Esophagus squamous epithelium (tissue), 5 donors: ENCODE data around the gene TVP23A. TPM values are rescaled to one million over a fixed set of nuclear protein-coding genes. Genes with fewer than 3 reads are reported as not detected.

Source experiments
- DNase-seq: peaks from one replicate; lab custom pipeline; 2025; lab: John Stamatoyannopoulos, UW
- H3K27ac ChIP-seq, 4 donors: fragments of 200-600 bp; sonication (generic); one replicate each; pipeline ENCODE4 v1.5.1; 2016 to 2019; ENCODE audit warnings: mild to moderate bottlenecking in 1 of 4
- H3K27me3 ChIP-seq, 4 donors: fragments of 200-600 bp; sonication (generic); 1 replicate in 3 of 4; 2 replicates in 1 of 4; pipeline versions ENCODE4 v1.5.1 to v1.6.0; 2017 to 2021; ENCODE audit warnings: antibody characterized with exemption in 1 of 4
- H3K36me3 ChIP-seq, 3 donors: fragments of 200-600 bp; sonication (generic); one replicate each; pipeline ENCODE4 v1.5.1; 2016 to 2019
- H3K4me1 ChIP-seq, 3 donors: fragments of 200-600 bp; sonication (generic); one replicate each; pipeline ENCODE4 v1.5.1; 2017 to 2019
- H3K4me3 ChIP-seq, 4 donors: fragments of 200-600 bp; sonication (generic); 1 replicate in 3 of 4; 2 replicates in 1 of 4; pipeline ENCODE4 v1.5.1; 2016 to 2019; ENCODE audit warnings: mild to moderate bottlenecking in 2 of 4, moderate library complexity in 1 of 4
- H3K9me3 ChIP-seq, 3 donors: fragments of 200-600 bp; sonication (generic); one replicate each; pipeline ENCODE4 v1.5.1; 2016 to 2019
- CTCF ChIP-seq, 6 experiments: fragments of 450-650 bp in 4 of 6; fragments of 200-600 bp in 2 of 6; sonication (generic) in 2 of 6; IDR thresholded peaks; one replicate each; pipeline ENCODE4 v1.5.1; 2016 to 2019; ENCODE audit warnings: antibody characterized with exemption in 6 of 6, mild to moderate bottlenecking in 4 of 6, moderate library complexity in 4 of 6
- POLR2A ChIP-seq, 4 donors: fragments of 450-650 bp; IDR thresholded peaks; one replicate each; pipeline ENCODE4 v1.6.1; 2017; ENCODE audit warnings: antibody characterized with exemption in 4 of 4, mild to moderate bottlenecking in 4 of 4, moderate library complexity in 3 of 4
- WGBS, 2 donors: methylation state at CpG; one replicate each; pipeline ENCODE4 v1.1.5; 2018; 5-methylcytosine and 5-hydroxymethylcytosine counted together
- intact Hi-C: fragments of 100-400 bp; cut with DNase I; formaldehyde crosslinking; loops from one replicate; pipeline ENCODE4 v1.15.0; 2022
- total RNA-seq, 4 donors: library from RNA; depleted of rRNA; stranded (reverse); fragments of >200 nt; gene quantifications; one replicate each; pipeline ENCODE4 v1.1.0, GENCODE V29; 2016
- donor health status: DM: yes; HTN: yes; CAD: no.

Gene TVP23A
- total RNA-seq, 4 donors from 2014 or later = 0.19 TPM; not detected in 3

- no peak overlapping the region for H3K4me3 ChIP-seq
- no peak for DNase-seq
- no peaks in the 10 kb centered on the region for H3K27me3 ChIP-seq
- WGBS, 2 donors = 70 to 82% methylated on average over 5 of the region's 5 CpGs
- intact Hi-C loops = no loop called here
- no peak overlapping the region for H3K27ac ChIP-seq
- H3K9me3 ChIP-seq = no peaks in the 10 kb centered on the region
- TF ChIP-seq CTCF (IDR thresholded peaks at IDR 0.05) (no peak), POLR2A (IDR thresholded peaks at IDR 0.05) (no peak)
- peaks cover 3 to 14% (median 5%) of the 10 kb centered on the region in 3 donors for H3K4me1 ChIP-seq
- no peaks in the 10 kb centered on the region for H3K36me3 ChIP-seq
Measured at GRCh38 chr16:10852948-10853347, 34.4 kb upstream of the TVP23A start.

- no peak for DNase-seq
- no peak overlapping the region for H3K27ac ChIP-seq
- H3K4me3 ChIP-seq = no peak overlapping the region
- 45% methylated on average over 4 of the region's 4 CpGs for WGBS, 2 donors
- no peak for TF ChIP-seq CTCF (IDR thresholded peaks at IDR 0.05)
- no peak for TF ChIP-seq POLR2A (IDR thresholded peaks at IDR 0.05)
- peaks cover 3 to 15% (median 5%) of the 10 kb centered on the region in 3 donors for H3K4me1 ChIP-seq
- H3K36me3 ChIP-seq = no peaks in the 10 kb centered on the region
- intact Hi-C loops = no loop called here
- H3K9me3 ChIP-seq = no peaks in the 10 kb centered on the region
- H3K27me3 ChIP-seq = no peaks in the 10 kb centered on the region
Measured at GRCh38 chr16:10852286-10852685, 33.7 kb upstream of the TVP23A start.

GRCh38 chr16:10851512-10851911, 32.9 kb upstream of the TVP23A start:
- WGBS, 2 donors = 94 to 98% methylated on average over 2 to 3 of the region's 3 CpGs
- TF ChIP-seq CTCF (IDR thresholded peaks at IDR 0.05) = no peak
- no peak for TF ChIP-seq POLR2A (IDR thresholded peaks at IDR 0.05)

GRCh38 chr16:10850478-10850850, 31.9 kb upstream of the TVP23A start:
- intact Hi-C loops = no loop called here
- H3K9me3 ChIP-seq = no peaks in the 10 kb centered on the region
- H3K36me3 ChIP-seq = no peaks in the 10 kb centered on the region
- WGBS, 2 donors = 75 to 77% methylated on average over 4 of the region's 4 CpGs
- H3K27ac ChIP-seq = no peak overlapping the region
- peaks cover 0 to 5% (median 0%) of the 10 kb centered on the region in 4 donors for H3K27me3 ChIP-seq
- peaks cover 3 to 20% (median 5%) of the 10 kb centered on the region in 3 donors for H3K4me1 ChIP-seq
- DNase-seq = no peak
- no peak overlapping the region for H3K4me3 ChIP-seq
- TF ChIP-seq CTCF (IDR thresholded peaks at IDR 0.05) = no peak
- no peak for TF ChIP-seq POLR2A (IDR thresholded peaks at IDR 0.05)

More at GRCh38 chr16:10851512-10851911, 32.9 kb upstream of the TVP23A start:
- H3K4me3 ChIP-seq = no peak overlapping the region
- DNase-seq = no peak
- H3K27ac ChIP-seq = no peak overlapping the region
- H3K27me3 ChIP-seq = peaks cover 0 to 5% (median 0%) of the 10 kb centered on the region in 4 donors
- intact Hi-C loops = no loop called here
- H3K4me1 ChIP-seq = peaks cover 3 to 20% (median 5%) of the 10 kb centered on the region in 3 donors
- H3K36me3 ChIP-seq = no peaks in the 10 kb centered on the region
- H3K9me3 ChIP-seq = no peaks in the 10 kb centered on the region

- no peak for TF ChIP-seq POLR2A (IDR thresholded peaks at IDR 0.05)
- TF ChIP-seq CTCF (IDR thresholded peaks at IDR 0.05) = no peak
- Histone ChIP-seq H3K27ac (no peak overlapping the region), H3K27me3 (peaks cover 0 to 5% (median 0%) of the 10 kb centered on the region in 4 donors), H3K4me3 (no peak overlapping the region), H3K9me3 (no peaks in the 10 kb centered on the region), H3K36me3 (no peaks in the 10 kb centered on the region), H3K4me1 (peaks cover 3 to 20% (median 5%) of the 10 kb centered on the region in 3 donors)
- intact Hi-C loops = no loop called here
- WGBS, 2 donors = 49 to 58% methylated on average over 7 of the region's 7 CpGs
- DNase-seq = no peak
Measured at GRCh38 chr16:10849736-10850477, 31.3 kb upstream of the TVP23A start.
